ENCODE results near the gene NLN. TPM values are rescaled to one million over a fixed set of nuclear protein-coding genes. Genes with fewer than 3 reads are reported as not detected.
"Not testable (repeated sequence)": the region's sequence is repeated elsewhere in the genome, so short reads cannot be mapped to it uniquely, and the experiment has no call there.

NLN gene
- total RNA-seq, 1 donor, result 30.2 TPM

GRCh38 chr5:65866837-65867521, 145.0 kb downstream of the NLN start:
- TF ChIP-seq CTCF (IDR thresholded peaks at IDR 0.05; ENCODE audit: insufficient read depth, low read length), result no peak
- H3K4me3 ChIP-seq (ENCODE audit: low read depth, low read length), result no peak overlapping the region
- DNase-seq (ENCODE audit: low read depth), result no peak

- TF ChIP-seq CTCF (IDR thresholded peaks at IDR 0.05; ENCODE audit: insufficient read depth, low read length), result no peak
- DNase-seq (ENCODE audit: low read depth), result peak; percentile 7
- no peak overlapping the region for H3K4me3 ChIP-seq (ENCODE audit: low read depth, low read length)
These were observed 145.7 kb downstream of the NLN start for GRCh38 chr5:65867542-65868195.

- TF ChIP-seq CTCF (IDR thresholded peaks at IDR 0.05; ENCODE audit: insufficient read depth, low read length), result no peak
- DNase-seq (ENCODE audit: low read depth), result no peak
- H3K4me3 ChIP-seq (ENCODE audit: low read depth, low read length), result no peak overlapping the region
These were observed 146.5 kb downstream of the NLN start for GRCh38 chr5:65868509-65868908.

GRCh38 chr5:65871182-65871581, 149.2 kb downstream of the NLN start:
- DNase-seq (ENCODE audit: low read depth), result peak; percentile 38

GRCh38 chr5:65871776-65872175, 149.8 kb downstream of the NLN start:
- H3K4me3 ChIP-seq (ENCODE audit: low read depth, low read length); DNase-seq (ENCODE audit: low read depth): not testable (repeated sequence)

More at GRCh38 chr5:65871182-65871581, 149.2 kb downstream of the NLN start:
- H3K4me3 ChIP-seq (ENCODE audit: low read depth, low read length), result no peak overlapping the region
- TF ChIP-seq CTCF (IDR thresholded peaks at IDR 0.05; ENCODE audit: insufficient read depth, low read length), result no peak

GRCh38 chr5:65873181-65873750, 151.3 kb downstream of the NLN start:
- no peak overlapping the region for H3K4me3 ChIP-seq (ENCODE audit: low read depth, low read length)
- peak; percentile 33 for DNase-seq (ENCODE audit: low read depth)

More at GRCh38 chr5:65873181-65873750, 151.3 kb downstream of the NLN start:
- TF ChIP-seq CTCF (IDR thresholded peaks at IDR 0.05; ENCODE audit: insufficient read depth, low read length), result no peak

All from fibroblast of the aortic adventitia (primary cell).